Brain microvascular endothelial cell (primary cell): ENCODE data around the gene DTNB.
"Not testable (repeated sequence)": the region's sequence is repeated elsewhere in the genome, so short reads cannot be mapped to it uniquely, and the experiment has no call there.

Experiments used
- DNase-seq: peaks from one replicate; pipeline ENCODE4 v3.0.0-alpha.2; 2020
- H3K27ac ChIP-seq: fragments of 250-450 bp; sonication (Bioruptor Pico); 2 replicates; pipeline ENCODE4 v1.5.1; 2020; ENCODE audit warnings: mild to moderate bottlenecking, moderate library complexity
- H3K27me3 ChIP-seq: fragments of 250-450 bp; sonication (Bioruptor Pico); replicated peaks from 2 replicates; pipeline ENCODE4 v1.5.1; 2020; ENCODE audit warnings: mild to moderate bottlenecking
- H3K36me3 ChIP-seq: fragments of 250-450 bp; sonication (Bioruptor Pico); replicated peaks from 2 replicates; pipeline ENCODE4 v1.5.1; 2020; ENCODE audit warnings: mild to moderate bottlenecking
- H3K4me3 ChIP-seq: 2 replicates; pipeline ENCODE4 v1.5.1; 2011; ENCODE audit warnings: low read depth, mild to moderate bottlenecking, control low read depth, low read length, moderate library complexity
- CTCF ChIP-seq: IDR thresholded peaks from 2 replicates; pipeline ENCODE4 v1.5.1; 2011; ENCODE audit warnings: low read depth, mild to moderate bottlenecking, moderate library complexity, low read length, control low read depth, inconsistent platforms; ENCODE audit errors: missing control alignments
- in situ Hi-C: cut with HindIII; loops from 2 replicates; pipeline ENCODE4 v1.10.0; 2017; ENCODE audit warnings: low sequenced_read_pairs, low pct_ligation_motif_present

The DTNB gene

GRCh38 chr2:25711675-25712354 is 38.4 kb upstream of the DTNB start:
- no peak for TF ChIP-seq CTCF
- DNase-seq = no peak
- Histone ChIP-seq H3K27me3 (no peaks in the 10 kb centered on the region), H3K36me3 (no peaks in the 10 kb centered on the region), H3K27ac (no peak overlapping the region), H3K4me3 (no peak overlapping the region)
- in situ Hi-C loops = no loop called here

- Histone ChIP-seq H3K27ac (no peak overlapping the region), H3K4me3 (no peak overlapping the region), H3K27me3 (no peaks in the 10 kb centered on the region), H3K36me3 (no peaks in the 10 kb centered on the region)
- in situ Hi-C loops = no loop called here
- no peak for DNase-seq
- no peak for TF ChIP-seq CTCF
Observed at GRCh38 chr2:25710750-25711149, 37.4 kb upstream of the DTNB start.

GRCh38 chr2:25709349-25709748 is 36.0 kb upstream of the DTNB start:
- Histone ChIP-seq H3K4me3 (no peak overlapping the region), H3K27ac (no peak overlapping the region), H3K27me3 (no peaks in the 10 kb centered on the region), H3K36me3 (no peaks in the 10 kb centered on the region)
- in situ Hi-C loops = no loop called here
- no peak for TF ChIP-seq CTCF
- no peak for DNase-seq

- DNase-seq = no peak
- no peak overlapping the region for H3K4me3 ChIP-seq
- H3K36me3 ChIP-seq = no peaks in the 10 kb centered on the region
- TF ChIP-seq CTCF = no peak
- in situ Hi-C loops = no loop called here
- H3K27ac ChIP-seq = no peak overlapping the region
- H3K27me3 ChIP-seq = no peaks in the 10 kb centered on the region
Observed at GRCh38 chr2:25707927-25708590, 34.7 kb upstream of the DTNB start.

DNA sequence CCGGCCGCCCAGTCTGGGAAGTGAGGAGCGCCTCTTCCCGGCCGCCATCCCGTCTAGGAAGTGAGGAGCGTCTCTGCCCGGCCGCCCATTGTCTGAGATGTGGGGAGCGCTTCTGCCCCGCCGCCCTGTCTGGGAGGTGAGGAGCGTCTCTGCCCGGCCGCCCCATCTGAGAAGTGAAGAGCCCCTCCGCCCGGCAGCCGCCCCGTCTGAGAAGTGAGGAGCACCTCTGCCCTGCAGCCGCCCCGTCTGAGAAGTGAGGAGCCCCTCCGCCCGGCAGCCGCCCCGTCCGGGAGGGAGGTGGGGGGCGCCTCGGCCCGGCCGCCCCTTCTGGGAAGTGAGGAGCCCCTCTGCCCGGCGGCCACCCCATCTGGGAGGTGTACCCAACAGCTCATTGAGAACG is 32.2 kb upstream of the DTNB start:
- in situ Hi-C loops, H3K4me3 ChIP-seq, H3K27me3 ChIP-seq, DNase-seq, H3K27ac ChIP-seq, H3K36me3 ChIP-seq: not testable (repeated sequence)

DNA sequence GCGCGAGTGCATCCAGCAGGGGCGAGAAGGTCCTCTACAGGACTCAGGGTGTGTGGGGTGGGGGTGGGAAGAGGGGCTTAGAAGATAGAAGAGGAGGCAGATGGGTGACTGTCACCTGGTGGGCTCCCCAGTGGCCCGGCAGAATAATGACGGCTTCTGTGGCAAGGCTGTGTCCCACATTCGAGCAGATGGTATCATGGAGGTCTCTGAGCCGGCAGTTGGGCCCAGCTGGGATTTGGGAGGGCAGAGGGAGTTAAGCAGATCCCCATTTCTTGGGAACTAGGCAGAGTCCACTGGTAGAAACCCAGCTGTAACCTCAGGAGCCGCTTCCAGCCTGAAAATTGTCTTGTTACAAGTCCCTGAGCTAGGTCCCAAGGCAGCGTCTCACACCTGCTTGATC is 28.4 kb upstream of the DTNB start:
- Histone ChIP-seq H3K27ac (no peak overlapping the region), H3K27me3 (no peaks in the 10 kb centered on the region), H3K4me3 (no peak overlapping the region), H3K36me3 (no peaks in the 10 kb centered on the region)
- in situ Hi-C loops = no loop called here
- no peak for TF ChIP-seq CTCF
- no peak for DNase-seq
